Stimulated activated naive CD8-positive, alpha-beta T cell treated with anti-CD3 and anti-CD28 coated beads, Interleukin-15, Interleukin-2, amounts not matched to agents 100 ng/mL and 50 ng/mL, for 24 hours (primary cell): ENCODE results near the gene HOXD11.

Source experiments
- H3K27ac Mint-ChIP-seq: one replicate; pipeline ENCODE4 v1.8.0; 2021; ENCODE audit warnings: mild to moderate bottlenecking, mixed read lengths
- H3K27me3 Mint-ChIP-seq: one replicate; pipeline ENCODE4 v1.8.0; 2021; ENCODE audit warnings: mixed read lengths
- H3K36me3 Mint-ChIP-seq: one replicate; pipeline ENCODE4 v1.8.0; 2021; ENCODE audit warnings: low read depth, mixed read lengths
- H3K4me1 Mint-ChIP-seq: one replicate; pipeline ENCODE4 v1.8.0; 2021; ENCODE audit warnings: low read depth, mixed read lengths
- H3K4me3 Mint-ChIP-seq: one replicate; pipeline ENCODE4 v1.8.0; 2021; ENCODE audit warnings: mild to moderate bottlenecking, mixed read lengths
- H3K9me3 Mint-ChIP-seq: one replicate; pipeline ENCODE4 v1.8.0; 2021; ENCODE audit warnings: mixed read lengths

The HOXD11 gene

GRCh38 chr2:176078541-176079284 lies 28.4 kb upstream of the HOXD11 start:
- peaks cover 28% of the 10 kb centered on the region for H3K36me3 Mint-ChIP-seq
- H3K9me3 Mint-ChIP-seq: peaks cover 24% of the 10 kb centered on the region
- H3K4me3 Mint-ChIP-seq: peak overlapping the region; percentile 62
- peaks cover 79% of the 10 kb centered on the region for H3K27me3 Mint-ChIP-seq
- H3K4me1 Mint-ChIP-seq: peaks cover 18% of the 10 kb centered on the region
- peak overlapping the region; percentile 77 for H3K27ac Mint-ChIP-seq

- Mint-ChIP-seq H3K4me3 (peak overlapping the region; percentile 62), H3K9me3 (peaks cover 24% of the 10 kb centered on the region), H3K4me1 (peaks cover 18% of the 10 kb centered on the region), H3K27me3 (peaks cover 80% of the 10 kb centered on the region), H3K36me3 (peaks cover 29% of the 10 kb centered on the region), H3K27ac (peak overlapping the region; percentile 77)
These were observed 27.7 kb upstream of the HOXD11 start for GRCh38 chr2:176079285-176079830.

- no peak overlapping the region for H3K4me3 Mint-ChIP-seq
- peaks cover 24% of the 10 kb centered on the region for H3K9me3 Mint-ChIP-seq
- peaks cover 18% of the 10 kb centered on the region for H3K4me1 Mint-ChIP-seq
- H3K27me3 Mint-ChIP-seq: peaks cover 80% of the 10 kb centered on the region
- H3K27ac Mint-ChIP-seq: peak overlapping the region; percentile 77
- H3K36me3 Mint-ChIP-seq: peaks cover 34% of the 10 kb centered on the region
These were observed 27.1 kb upstream of the HOXD11 start for GRCh38 chr2:176079831-176080539.

GRCh38 chr2:176080540-176081375 lies 26.3 kb upstream of the HOXD11 start:
- H3K9me3 Mint-ChIP-seq: peaks cover 22% of the 10 kb centered on the region
- peaks cover 18% of the 10 kb centered on the region for H3K4me1 Mint-ChIP-seq
- H3K27me3 Mint-ChIP-seq: peaks cover 80% of the 10 kb centered on the region
- H3K4me3 Mint-ChIP-seq: peak overlapping the region; percentile 30
- H3K36me3 Mint-ChIP-seq: peaks cover 34% of the 10 kb centered on the region
- H3K27ac Mint-ChIP-seq: peak overlapping the region; percentile 79

GRCh38 chr2:176081376-176081836 lies 25.7 kb upstream of the HOXD11 start:
- peaks cover 34% of the 10 kb centered on the region for H3K36me3 Mint-ChIP-seq
- peak overlapping the region; percentile 30 for H3K4me3 Mint-ChIP-seq
- H3K27ac Mint-ChIP-seq: peak overlapping the region; percentile 79
- peaks cover 15% of the 10 kb centered on the region for H3K9me3 Mint-ChIP-seq
- peaks cover 77% of the 10 kb centered on the region for H3K27me3 Mint-ChIP-seq
- H3K4me1 Mint-ChIP-seq: peaks cover 18% of the 10 kb centered on the region

- peak overlapping the region; percentile 20 for H3K4me3 Mint-ChIP-seq
- H3K27me3 Mint-ChIP-seq: peaks cover 78% of the 10 kb centered on the region
- H3K36me3 Mint-ChIP-seq: peaks cover 34% of the 10 kb centered on the region
- H3K4me1 Mint-ChIP-seq: peaks cover 18% of the 10 kb centered on the region
- peak overlapping the region; percentile 40 for H3K27ac Mint-ChIP-seq
- peaks cover 15% of the 10 kb centered on the region for H3K9me3 Mint-ChIP-seq
These were observed 25.1 kb upstream of the HOXD11 start for GRCh38 chr2:176081837-176082524.

- H3K27me3 Mint-ChIP-seq: peaks cover 78% of the 10 kb centered on the region
- peaks cover 18% of the 10 kb centered on the region for H3K4me1 Mint-ChIP-seq
- peak overlapping the region; percentile 76 for H3K27ac Mint-ChIP-seq
- H3K4me3 Mint-ChIP-seq: no peak overlapping the region
- H3K9me3 Mint-ChIP-seq: peaks cover 16% of the 10 kb centered on the region
- peaks cover 34% of the 10 kb centered on the region for H3K36me3 Mint-ChIP-seq
These were observed 24.6 kb upstream of the HOXD11 start for GRCh38 chr2:176082525-176082823.

GRCh38 chr2:176082824-176083751 lies 24.0 kb upstream of the HOXD11 start:
- peaks cover 84% of the 10 kb centered on the region for H3K27me3 Mint-ChIP-seq
- H3K9me3 Mint-ChIP-seq: peaks cover 16% of the 10 kb centered on the region
- H3K27ac Mint-ChIP-seq: peak overlapping the region; percentile 76
- peaks cover 34% of the 10 kb centered on the region for H3K36me3 Mint-ChIP-seq
- peaks cover 18% of the 10 kb centered on the region for H3K4me1 Mint-ChIP-seq
- H3K4me3 Mint-ChIP-seq: peak overlapping the region; percentile 48

- peak within 1 kb of the TSS; percentile 48 for H3K4me3 Mint-ChIP-seq
- H3K36me3 Mint-ChIP-seq: peaks cover 28% of the 10 kb centered on the region
- peaks cover 18% of the 10 kb centered on the region for H3K4me1 Mint-ChIP-seq
- H3K27me3 Mint-ChIP-seq: peaks cover 82% of the 10 kb centered on the region
- H3K27ac Mint-ChIP-seq: peak within 1 kb of the TSS; percentile 76
- peaks cover 9% of the 10 kb centered on the region for H3K9me3 Mint-ChIP-seq
These were observed 23.3 kb upstream of the HOXD11 start, which contains the start of gene EVX2 for GRCh38 chr2:176083796-176084261. Gene EVX2 (minus strand): TSS chr2:176083962. CDS start chr2:176083776, 186 bp downstream.

- H3K27me3 Mint-ChIP-seq: peaks cover 82% of the 10 kb centered on the region
- H3K4me3 Mint-ChIP-seq: no peak overlapping the region
- no peak overlapping the region for H3K27ac Mint-ChIP-seq
- peaks cover 22% of the 10 kb centered on the region for H3K36me3 Mint-ChIP-seq
- peaks cover 11% of the 10 kb centered on the region for H3K4me1 Mint-ChIP-seq
- H3K9me3 Mint-ChIP-seq: peaks cover 8% of the 10 kb centered on the region
These were observed 22.4 kb upstream of the HOXD11 start for GRCh38 chr2:176084611-176085119.

GRCh38 chr2:176085120-176085788 lies 21.8 kb upstream of the HOXD11 start:
- no peak overlapping the region for H3K4me3 Mint-ChIP-seq
- peaks cover 11% of the 10 kb centered on the region for H3K4me1 Mint-ChIP-seq
- peaks cover 22% of the 10 kb centered on the region for H3K36me3 Mint-ChIP-seq
- peaks cover 8% of the 10 kb centered on the region for H3K9me3 Mint-ChIP-seq
- H3K27ac Mint-ChIP-seq: no peak overlapping the region
- H3K27me3 Mint-ChIP-seq: peaks cover 88% of the 10 kb centered on the region

- Mint-ChIP-seq H3K4me3 (no peak overlapping the region), H3K9me3 (peaks cover 6% of the 10 kb centered on the region), H3K27ac (no peak overlapping the region), H3K36me3 (peaks cover 20% of the 10 kb centered on the region), H3K27me3 (peaks cover 91% of the 10 kb centered on the region), H3K4me1 (peaks cover 9% of the 10 kb centered on the region)
These were observed 21.0 kb upstream of the HOXD11 start for GRCh38 chr2:176085861-176086771.
